Colonic mucosa (tissue), 4 donors: ENCODE measurements around the gene TPST2. TPM values are rescaled to one million over a fixed set of nuclear protein-coding genes. Genes with fewer than 3 reads are reported as not detected.

Experiments
- DNase-seq: peaks from one replicate; pipeline ENCODE4 v3.0.0-alpha.2; 2020
- H3K27ac ChIP-seq: fragments of 200-600 bp; one replicate; pipeline ENCODE4 v1.8.0; 2021
- H3K27me3 ChIP-seq: fragments of 200-600 bp; one replicate; pipeline ENCODE4 v1.8.0; 2021
- H3K36me3 ChIP-seq: fragments of 200-600 bp; one replicate; pipeline ENCODE4 v1.8.0; 2021
- H3K4me1 ChIP-seq: fragments of 200-600 bp; one replicate; pipeline ENCODE4 v1.8.0; 2021; ENCODE audit warnings: mild to moderate bottlenecking
- H3K4me3 ChIP-seq: fragments of 200-600 bp; one replicate; pipeline ENCODE4 v1.8.0; 2021
- H3K9ac ChIP-seq, 2 donors: one replicate each; pipeline ENCODE4 v1.7.0; 2013; ENCODE audit warnings: control low read depth in 2 of 2, low read depth in 2 of 2, low read length in 2 of 2
- H3K9me3 ChIP-seq: fragments of 200-600 bp; one replicate; pipeline ENCODE4 v1.8.0; 2021
- intact Hi-C: fragments of 100-400 bp; cut with DNase I; formaldehyde crosslinking; loops from one replicate; pipeline ENCODE4 v1.14.1; 2022
- microRNA-seq: library from miRNA; unstranded; fragments of <30 nt; microRNA quantifications from one replicate; pipeline ENCODE4, GENCODE V29; 2019
- total RNA-seq, 2 donors: library from RNA; stranded (reverse); fragmentation: NEBNext Ultra II Directional in 1 of 2; extraction: Animal tissue kit (Norgen Biotek cat#: 25700) in 1 of 2; gene quantifications; one replicate each; pipeline ENCODE4 v1.2.1, GENCODE V29; 2021
- TF ChIP-seq, protein P1 (sequence below): fragments of 200-600 bp; IDR thresholded peaks from one replicate; pipeline ENCODE4 v1.8.0; 2022; ENCODE audit warnings: antibody characterized with exemption, mild to moderate bottlenecking
- donor health status: healthy.
- donor health status: DM: no; HTN: no; CAD: no.
- donor health status: DM: no; HTN: no; CAD: no.

Gene TPST2
- total RNA-seq, 2 donors from 2014 or later: 13.3 to 19.9 TPM

DNA sequence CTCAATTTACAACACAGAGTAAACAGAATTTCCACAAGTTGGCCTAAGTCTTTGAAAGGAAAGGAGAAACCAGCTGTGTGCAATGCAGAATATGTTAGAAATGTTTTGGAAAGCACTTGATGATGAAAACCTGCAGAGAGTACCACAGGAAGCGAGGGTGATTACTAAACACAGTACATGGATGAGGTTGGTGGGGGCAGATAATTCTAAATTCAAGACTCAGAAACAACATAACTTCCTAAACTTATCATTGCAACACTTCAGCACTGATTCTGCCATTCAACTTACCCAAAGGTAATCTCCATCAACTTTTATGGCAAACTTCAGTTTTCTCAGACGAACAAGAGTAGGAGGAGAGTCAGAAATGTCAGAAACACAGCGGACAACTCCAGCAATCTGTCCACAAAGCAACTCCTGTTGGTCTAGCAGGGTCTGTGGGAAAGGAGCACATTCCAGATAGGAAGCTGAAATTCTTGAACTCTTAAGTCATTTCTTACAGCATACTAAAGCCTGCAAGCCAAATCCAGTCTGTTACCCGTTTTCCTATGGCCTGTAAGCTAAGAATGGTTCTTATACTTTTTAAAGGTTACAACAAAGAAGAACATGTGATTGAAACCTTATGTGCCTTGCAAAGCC is 113.1 kb downstream of the TPST2 start:
- no peak for DNase-seq
- H3K9me3 ChIP-seq: no peaks in the 10 kb centered on the region
- no peak overlapping the region for H3K4me3 ChIP-seq
- peaks cover 6% of the 10 kb centered on the region for H3K36me3 ChIP-seq
- TF ChIP-seq, protein P1, sequence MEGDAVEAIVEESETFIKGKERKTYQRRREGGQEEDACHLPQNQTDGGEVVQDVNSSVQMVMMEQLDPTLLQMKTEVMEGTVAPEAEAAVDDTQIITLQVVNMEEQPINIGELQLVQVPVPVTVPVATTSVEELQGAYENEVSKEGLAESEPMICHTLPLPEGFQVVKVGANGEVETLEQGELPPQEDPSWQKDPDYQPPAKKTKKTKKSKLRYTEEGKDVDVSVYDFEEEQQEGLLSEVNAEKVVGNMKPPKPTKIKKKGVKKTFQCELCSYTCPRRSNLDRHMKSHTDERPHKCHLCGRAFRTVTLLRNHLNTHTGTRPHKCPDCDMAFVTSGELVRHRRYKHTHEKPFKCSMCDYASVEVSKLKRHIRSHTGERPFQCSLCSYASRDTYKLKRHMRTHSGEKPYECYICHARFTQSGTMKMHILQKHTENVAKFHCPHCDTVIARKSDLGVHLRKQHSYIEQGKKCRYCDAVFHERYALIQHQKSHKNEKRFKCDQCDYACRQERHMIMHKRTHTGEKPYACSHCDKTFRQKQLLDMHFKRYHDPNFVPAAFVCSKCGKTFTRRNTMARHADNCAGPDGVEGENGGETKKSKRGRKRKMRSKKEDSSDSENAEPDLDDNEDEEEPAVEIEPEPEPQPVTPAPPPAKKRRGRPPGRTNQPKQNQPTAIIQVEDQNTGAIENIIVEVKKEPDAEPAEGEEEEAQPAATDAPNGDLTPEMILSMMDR: no peak
- no peak overlapping the region for H3K9ac ChIP-seq
- no peaks in the 10 kb centered on the region for H3K27me3 ChIP-seq
- no peak overlapping the region for H3K27ac ChIP-seq
- intact Hi-C loops: no loop called here
- peaks cover 9% of the 10 kb centered on the region for H3K4me1 ChIP-seq

DNA sequence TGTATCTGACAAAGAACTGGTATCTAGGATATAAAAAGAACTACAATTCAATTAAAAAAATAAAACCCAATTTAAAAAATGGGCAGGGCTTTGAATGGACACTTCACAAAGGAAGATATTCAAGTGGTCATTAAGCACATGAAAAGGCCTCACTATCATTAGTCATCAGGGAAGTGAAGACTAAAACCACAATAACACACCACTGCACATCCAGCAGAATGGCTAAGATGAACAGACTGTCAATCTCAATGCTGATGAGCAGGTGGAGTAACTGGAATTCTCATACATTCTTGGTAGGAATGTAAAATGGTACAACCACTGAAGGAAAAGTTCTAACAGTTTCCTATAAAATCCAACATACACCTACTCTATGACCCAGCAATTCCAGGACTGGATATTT is 115.2 kb downstream of the TPST2 start:
- TF ChIP-seq, protein P1: no peak
- H3K27me3 ChIP-seq: no peaks in the 10 kb centered on the region
- intact Hi-C loops: no loop called here
- H3K4me1 ChIP-seq: no peaks in the 10 kb centered on the region
- no peaks in the 10 kb centered on the region for H3K9me3 ChIP-seq
- no peak overlapping the region for H3K4me3 ChIP-seq
- H3K27ac ChIP-seq: no peak overlapping the region
- no peak overlapping the region for H3K9ac ChIP-seq
- no peak for DNase-seq
- peaks cover 17% of the 10 kb centered on the region for H3K36me3 ChIP-seq

Small RNAs within 50 kb of the gene (microRNA-seq; reads per million reads assigned to microRNA genes)
- gene MIR548J: 4.4 reads per million

Other genes with a start within 250 kb of the TPST2 start
- gene ASPHD2, start 160.9 kb downstream of the TPST2 start, total RNA-seq: 1 to 10 TPM; 3.8 to 4.3 TPM
- 10 to 100 TPM; 23.8 to 26.3 TPM for gene HPS4, start 106.3 kb downstream of the TPST2 start, total RNA-seq
- gene SRRD, start 106.3 kb downstream of the TPST2 start, total RNA-seq: 10 to 100 TPM; 11.8 to 16.4 TPM
- 10 to 100 TPM; 31.8 to 36.4 TPM for gene TFIP11, start 77.7 kb downstream of the TPST2 start, total RNA-seq
- under 1 TPM in 1 of 2 donors, not detected in 1; 0.32 TPM for gene CRYBB1, start 27.9 kb upstream of the TPST2 start, total RNA-seq
- under 1 TPM in 1 of 2 donors, not detected in 1; 0.47 TPM for gene CRYBA4, start 31.8 kb upstream of the TPST2 start, total RNA-seq
- gene MIAT, start 67.5 kb upstream of the TPST2 start, total RNA-seq: 1 to 10 TPM; 1.5 to 1.8 TPM